Frontal cortex (tissue), 4 donors: ENCODE data around the gene PFKM. TPM values are rescaled to one million over a fixed set of nuclear protein-coding genes. Genes with fewer than 3 reads are reported as not detected.

ENCODE experiments used
- DNase-seq, 2 donors: peaks; one replicate each; pipeline ENCODE4 v3.0.0; 2012; ENCODE audit warnings: low spot score in 2 of 2
- FAIRE-seq: peaks from 2 replicates; lab custom pipeline; 2012; peaks lifted over from hg19 to GRCh38; lab: Jason Lieb, UNC
- total RNA-seq: library from RNA; depleted of rRNA; stranded (reverse); fragments of >200 nt; gene quantifications from one replicate; pipeline ENCODE4 v1.2.3, GENCODE V29; 2014
- donor health status: control.
- donor health status: control.
- donor health status: control.

PFKM gene
- 104 TPM for total RNA-seq

- DNase-seq, result peak; percentile 39 to 80
- no peak for FAIRE-seq
These were observed at the start of gene PFKM for GRCh38 chr12:48119078-48119833. TSS of gene PFKM (plus strand) at chr12:48119364. CDS start at chr12:48122775, 3,411 bp downstream.

- FAIRE-seq, result no peak
- DNase-seq, result no peak
These were observed 49.1 kb upstream of the PFKM start for GRCh38 chr12:48070033-48070432.

GRCh38 chr12:48070731-48071130 is 48.4 kb upstream of the PFKM start:
- DNase-seq (no peak), FAIRE-seq (no peak)

GRCh38 chr12:48071808-48072207 is 47.4 kb upstream of the PFKM start:
- DNase-seq, result no peak
- FAIRE-seq, result no peak

GRCh38 chr12:48072266-48072665 is 46.9 kb upstream of the PFKM start:
- no peak for FAIRE-seq

GRCh38 chr12:48074266-48074665 is 44.9 kb upstream of the PFKM start:
- DNase-seq, result no peak
- FAIRE-seq, result no peak

More at GRCh38 chr12:48072266-48072665, 46.9 kb upstream of the PFKM start:
- no peak for DNase-seq

- DNase-seq, result no peak
- no peak for FAIRE-seq
These were observed 43.3 kb upstream of the PFKM start for GRCh38 chr12:48075832-48076231.

GRCh38 chr12:48077111-48077510 is 42.1 kb upstream of the PFKM start:
- DNase-seq (no peak), FAIRE-seq (no peak)

GRCh38 chr12:48078901-48079300 is 40.3 kb upstream of the PFKM start:
- FAIRE-seq (no peak), DNase-seq (no peak)

GRCh38 chr12:48080285-48080684 is 38.9 kb upstream of the PFKM start:
- FAIRE-seq, result no peak

GRCh38 chr12:48080821-48081220 is 38.3 kb upstream of the PFKM start:
- FAIRE-seq, result no peak

More at GRCh38 chr12:48080285-48080684, 38.9 kb upstream of the PFKM start:
- DNase-seq, result no peak

GRCh38 chr12:48084066-48084465 is 35.1 kb upstream of the PFKM start:
- peak in 1 of 2 donors; percentile 10 for DNase-seq
- FAIRE-seq, result no peak

More at GRCh38 chr12:48080821-48081220, 38.3 kb upstream of the PFKM start:
- DNase-seq, result no peak

GRCh38 chr12:48084841-48085460 is 34.2 kb upstream of the PFKM start:
- no peak for FAIRE-seq
- DNase-seq, result no peak

- no peak for DNase-seq
- no peak for FAIRE-seq
These were observed 32.8 kb upstream of the PFKM start for GRCh38 chr12:48086327-48086726.

- FAIRE-seq, result no peak
- DNase-seq, result no peak
These were observed 26.6 kb upstream of the PFKM start for GRCh38 chr12:48092611-48093010.

- FAIRE-seq (no peak), DNase-seq (no peak)
These were observed 14.6 kb upstream of the PFKM start for GRCh38 chr12:48104531-48104930.

- DNase-seq, result no peak
- no peak for FAIRE-seq
These were observed 13.8 kb upstream of the PFKM start for GRCh38 chr12:48105321-48105866.

- peak; percentile 82 to 84 for DNase-seq
- FAIRE-seq, result no peak
These were observed 13.1 kb upstream of the PFKM start, which contains the start of gene SENP1 for GRCh38 chr12:48105867-48106680. TSS of gene SENP1 (minus strand) at chr12:48106079. CDS start at chr12:48101472, 4,607 bp downstream.

GRCh38 chr12:48106681-48107613 is 12.2 kb upstream of the PFKM start:
- DNase-seq (peak in 1 of 2 donors; percentile 8), FAIRE-seq (no peak)
